ENCODE results near the gene ZNF292.

- TF ChIP-seq EZH2 (IDR thresholded peaks at IDR 0.05; ENCODE audit: borderline replicate concordance, low read depth, low read length, severe bottlenecking) (no peak), CTCF (IDR thresholded peaks at IDR 0.05; ENCODE audit: borderline replicate concordance, extremely low read depth, low read length, poor library complexity, severe bottlenecking) (no peak)
Measured at GRCh38 chr6:87308970-87309369, 153.6 kb downstream of the ZNF292 start.
